Head of caudate nucleus (tissue), 42 donors: ENCODE results near the gene PRLH.

Source experiments
- DNase-seq, 42 donors: peaks; one replicate each; pipeline versions ENCODE4 v3.0.0 to v3.0.0-alpha.2; 2020 to 2021; ENCODE audit warnings: mixed read lengths in 7 of 42
- intact Hi-C: fragments of 100-400 bp; cut with DNase I; formaldehyde crosslinking; loops from one replicate; pipeline ENCODE4 v1.15.0; 2022

Gene PRLH

DNA sequence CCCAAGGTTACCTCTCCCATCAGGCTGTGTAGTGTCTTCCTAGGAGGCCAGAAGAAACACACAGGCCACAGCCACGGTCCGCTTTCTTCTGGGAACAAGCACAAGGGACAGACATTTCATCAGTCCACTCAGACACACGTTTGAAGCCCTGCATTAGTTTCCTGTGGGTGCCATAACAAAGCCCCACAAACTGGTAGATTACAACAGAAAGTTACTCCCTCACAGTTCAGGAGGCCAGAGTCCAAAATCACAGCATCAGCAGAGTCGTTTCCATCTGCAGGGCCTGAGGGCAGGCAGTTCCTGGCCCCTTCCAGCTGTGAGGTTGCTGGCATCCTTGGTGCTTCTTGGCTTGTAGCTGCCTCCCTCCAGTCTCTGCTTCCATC lies 8.8 kb upstream of the PRLH start:
- peak in 1 of 42 donors; percentile 3 for DNase-seq
- intact Hi-C loops: no loop called here

- intact Hi-C loops: no loop called here
- DNase-seq: peak in 2 of 42 donors; percentile 32 to 36
Observed at GRCh38 chr2:237558961-237559641, 7.3 kb upstream of the PRLH start.

DNA sequence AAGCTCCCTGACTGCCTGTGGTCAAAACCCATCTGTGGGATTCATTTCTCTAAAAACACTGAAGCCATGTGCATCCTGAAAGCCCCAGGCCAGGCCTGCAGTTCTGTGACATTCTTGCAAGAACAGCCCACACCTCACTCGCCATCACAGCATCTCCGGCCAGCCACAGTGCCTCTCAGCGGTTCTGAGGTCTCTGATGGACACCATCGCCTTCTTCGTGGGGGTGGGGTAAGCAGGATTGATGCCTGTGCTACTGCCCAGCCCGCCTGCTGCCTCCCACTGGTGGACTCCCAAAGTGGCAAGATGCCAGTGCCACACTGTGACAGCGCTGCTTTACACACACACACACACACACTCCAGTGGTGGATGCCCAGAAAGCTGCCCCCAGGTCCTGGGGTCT lies 5.2 kb upstream of the PRLH start:
- DNase-seq: no peak
- intact Hi-C loops: no loop called here

DNA sequence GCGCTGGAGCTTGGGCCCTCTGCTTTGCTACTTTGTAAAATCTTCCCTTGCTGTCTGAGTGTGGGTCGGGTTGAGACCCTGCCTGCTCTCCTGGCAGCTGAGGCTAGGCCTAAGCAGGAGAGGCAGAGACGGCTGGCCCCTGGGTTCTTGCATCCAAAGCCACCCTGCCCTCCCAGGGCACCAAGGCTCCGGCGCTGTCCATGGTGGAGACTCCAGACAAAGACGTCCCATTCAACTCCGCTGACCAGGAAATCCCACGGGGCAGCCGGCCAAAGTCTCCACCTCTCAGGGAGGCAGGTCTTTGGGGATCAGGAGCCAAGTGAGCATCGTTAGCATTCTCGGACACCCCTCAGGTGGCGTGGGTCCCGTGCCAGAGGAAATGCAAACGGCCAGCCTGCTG lies 2.6 kb upstream of the PRLH start:
- peak in 2 of 42 donors; percentile 9 to 24 for DNase-seq
- intact Hi-C loops: no loop called here

DNA sequence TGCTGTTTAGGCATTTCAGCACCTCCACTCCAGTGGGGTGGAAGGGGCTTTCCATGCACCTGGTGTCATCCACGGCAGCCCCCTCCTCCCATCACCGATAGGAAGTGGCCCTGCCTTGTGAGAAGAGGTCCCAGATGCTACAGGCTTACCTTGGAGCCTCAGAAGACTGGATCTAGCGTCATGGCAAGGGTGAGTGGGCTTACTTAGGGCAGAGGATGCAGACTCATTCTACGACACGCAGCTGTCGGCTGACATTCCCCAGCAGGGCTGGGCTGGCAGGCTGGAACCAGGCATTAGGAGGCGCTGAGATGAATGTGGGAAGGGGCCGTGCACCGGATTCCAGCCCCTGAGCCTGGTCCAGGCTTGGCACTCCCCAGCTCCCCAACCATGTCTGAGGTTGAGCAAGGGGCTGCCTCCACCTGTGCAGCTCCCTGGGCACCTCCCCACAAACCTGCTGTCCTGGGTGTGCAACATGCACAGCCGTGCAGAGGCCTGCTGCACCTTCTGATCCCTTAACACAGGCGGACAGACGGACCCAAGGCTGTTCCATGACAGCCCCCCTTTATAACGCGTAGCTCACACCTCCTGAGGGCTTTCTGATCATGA lies 1.7 kb upstream of the PRLH start:
- peak in 3 of 42 donors; percentile 3 to 7 (median 3) for DNase-seq
- intact Hi-C loops: no loop called here

DNA sequence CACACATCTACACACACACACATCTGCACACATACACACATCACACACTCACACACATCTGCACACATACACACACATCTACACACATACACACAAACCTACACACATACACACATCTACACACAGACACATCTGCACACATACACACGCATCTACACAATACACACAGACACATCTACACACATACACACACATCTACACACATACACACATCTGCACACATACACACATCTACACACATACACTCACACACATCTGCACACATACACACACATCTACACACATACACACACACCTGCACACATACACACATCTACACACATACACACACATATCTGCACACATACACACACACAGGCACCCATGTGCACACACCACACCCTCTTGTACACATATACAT lies 400 bp upstream of the PRLH start:
- DNase-seq: no peak
- intact Hi-C loops: no loop called here

DNA sequence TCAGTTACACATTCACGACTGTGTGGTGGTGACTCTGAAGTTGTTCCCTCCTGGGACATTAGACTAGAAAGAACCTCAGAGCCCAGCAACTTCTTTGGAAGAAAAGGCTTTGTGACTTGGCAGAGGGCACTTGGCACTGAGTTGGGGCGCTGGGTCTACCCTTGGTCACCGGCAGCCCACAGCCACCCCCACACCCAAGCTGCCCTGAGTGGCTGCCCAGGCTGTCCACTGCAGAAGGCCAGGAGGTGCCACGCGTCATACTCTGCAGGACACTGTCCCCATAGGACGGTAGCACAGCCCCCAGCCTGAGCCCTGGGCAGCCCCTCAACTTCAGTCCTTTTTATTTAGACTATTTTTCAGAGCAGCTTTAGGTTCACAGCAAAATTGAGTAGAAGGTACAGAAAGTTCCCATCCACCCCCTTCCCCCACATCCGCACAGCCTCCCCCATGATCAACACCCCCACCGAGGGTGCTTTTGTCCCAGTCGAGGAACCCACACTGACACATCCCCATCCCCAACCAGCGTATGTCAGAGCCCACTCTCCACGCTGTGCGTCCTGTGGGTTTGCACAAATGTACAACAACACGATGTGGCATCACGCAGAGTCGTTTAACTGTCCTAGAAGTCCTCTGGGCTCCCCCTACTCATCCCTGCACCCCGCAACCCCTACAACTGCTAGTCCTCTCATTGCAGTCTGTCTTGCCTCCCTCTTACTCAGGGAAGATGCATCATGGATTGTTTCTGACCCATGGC lies 1.1 kb downstream of the PRLH start:
- intact Hi-C loops: no loop called here
- DNase-seq: peak in 8 of 42 donors; percentile 8 to 55 (median 30)

DNA sequence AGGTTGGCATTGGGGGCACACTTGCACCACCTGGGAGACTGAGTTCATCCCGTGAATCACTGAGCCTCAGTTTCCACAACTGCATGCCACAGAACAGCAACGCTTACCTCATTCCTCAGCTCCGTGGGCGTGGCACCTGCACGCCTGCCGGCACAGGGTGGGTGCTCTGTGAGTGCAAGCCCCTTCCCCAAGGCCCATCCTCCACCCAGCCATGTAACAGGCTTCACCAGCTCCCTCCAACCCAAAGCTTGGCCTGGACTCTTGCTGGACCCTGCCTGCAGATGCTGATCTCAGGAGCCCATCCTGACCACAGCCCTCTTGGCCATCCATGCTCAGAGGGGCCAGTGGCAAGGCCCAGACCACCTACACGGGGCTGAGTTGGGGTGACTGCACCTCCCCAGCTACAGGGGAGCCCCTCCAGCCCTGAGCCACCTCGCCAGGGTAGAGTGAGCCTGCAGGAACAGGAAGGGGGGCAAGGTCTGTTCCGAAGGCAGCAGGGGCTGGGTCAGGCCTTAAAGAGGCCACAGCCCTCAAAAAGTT lies 1.8 kb downstream of the PRLH start:
- DNase-seq: peak in 2 of 42 donors; percentile 6 to 16
- intact Hi-C loops: no loop called here

DNA sequence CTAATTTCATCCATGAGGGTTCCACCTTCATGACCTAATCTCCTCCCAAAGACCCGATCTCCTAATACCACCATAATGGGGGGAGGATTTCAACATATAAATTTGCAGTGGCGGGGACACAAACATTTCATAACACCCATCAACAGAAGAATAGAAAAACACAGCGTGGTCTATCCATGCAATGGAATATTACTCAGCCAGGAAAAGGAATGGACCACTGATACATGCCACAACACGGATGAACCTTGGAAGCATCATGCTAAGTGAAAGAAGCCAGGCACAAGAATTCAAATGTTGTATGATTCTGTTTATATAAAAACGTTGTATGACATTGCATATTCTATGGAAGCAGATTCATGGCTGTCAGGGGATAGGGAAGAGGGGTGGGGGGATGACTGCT lies 2.7 kb downstream of the PRLH start:
- no peak for DNase-seq
- intact Hi-C loops: no loop called here

- intact Hi-C loops: no loop called here
- no peak for DNase-seq
Observed at GRCh38 chr2:237569896-237570295, 3.5 kb downstream of the PRLH start.

DNA sequence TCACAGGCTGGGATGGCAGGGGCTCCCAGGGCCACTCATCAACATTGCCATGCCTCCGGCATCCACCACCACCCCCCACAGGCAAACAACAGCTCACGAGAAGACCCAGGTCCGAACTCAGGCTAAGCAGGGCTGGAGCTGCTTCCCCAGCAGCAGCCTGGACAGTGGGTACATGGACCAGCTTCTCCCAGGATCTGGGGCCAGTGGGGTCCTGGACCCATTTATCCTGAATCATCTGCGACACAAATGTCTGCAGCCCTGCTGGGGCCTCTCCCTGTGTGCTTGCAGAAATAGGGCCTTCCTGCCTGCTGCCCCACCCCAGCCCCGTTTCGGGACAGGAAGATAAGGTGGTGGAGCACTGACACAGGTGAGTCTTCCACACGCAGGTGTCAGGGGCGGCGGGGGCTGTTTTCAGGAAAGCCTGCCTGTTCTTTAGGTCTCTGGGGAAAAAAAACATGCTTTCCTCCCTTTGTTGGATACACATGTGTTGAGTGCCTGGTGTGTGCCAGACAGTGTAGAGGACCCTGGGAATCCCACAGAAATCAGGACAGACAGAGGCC lies 4.5 kb downstream of the PRLH start:
- no peak for DNase-seq
- intact Hi-C loops: no loop called here

DNA sequence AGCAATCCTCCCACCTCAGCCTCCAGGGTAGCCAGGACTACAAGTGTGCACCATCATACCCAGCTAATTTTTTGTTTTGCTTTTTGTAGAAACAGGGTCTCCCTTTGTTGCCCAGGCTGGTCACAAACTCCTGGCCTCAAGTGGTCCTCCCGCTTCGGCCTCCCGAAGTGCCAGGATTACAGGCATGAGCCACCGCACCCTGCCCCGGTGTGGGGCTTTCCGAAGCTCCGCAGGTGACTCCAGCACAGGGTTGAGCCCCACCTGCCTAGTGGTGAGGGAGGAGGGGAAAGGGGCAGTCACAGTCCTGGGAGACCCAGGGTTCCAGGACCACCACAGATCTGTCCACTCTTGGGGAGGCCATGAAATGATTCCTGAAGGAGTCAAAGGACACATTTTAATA lies 5.2 kb downstream of the PRLH start:
- no peak for DNase-seq
- intact Hi-C loops: no loop called here

GRCh38 chr2:237572021-237572741 lies 5.8 kb downstream of the PRLH start:
- intact Hi-C loops: loop anchor here (2.0 kb wide), 1 partner anchor 59 kb away; no protein-coding TSS in a partner anchor
- peak; percentile 74 to 96 (median 90) for DNase-seq

DNA sequence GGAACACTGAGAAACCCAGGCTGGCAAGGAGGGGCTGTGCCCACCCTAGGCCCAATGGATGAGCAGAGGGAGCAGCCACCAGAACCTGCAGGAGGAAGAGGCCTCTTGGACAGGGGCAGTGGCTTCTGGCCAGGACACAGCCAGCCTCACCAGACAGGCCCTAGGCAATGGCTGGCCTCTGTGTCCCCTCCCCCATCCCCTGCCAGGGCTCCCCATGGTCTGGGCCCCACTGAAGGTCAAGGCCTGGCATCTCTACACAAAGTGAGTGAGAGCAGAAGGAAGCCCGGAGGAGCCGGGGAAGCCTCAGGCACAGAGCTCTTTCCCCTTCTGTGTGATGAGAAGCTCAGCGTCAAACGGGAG lies 6.3 kb downstream of the PRLH start:
- intact Hi-C loops: loop anchor here (2.0 kb wide), 1 partner anchor 60 kb away; no protein-coding TSS in a partner anchor
- no peak for DNase-seq

DNA sequence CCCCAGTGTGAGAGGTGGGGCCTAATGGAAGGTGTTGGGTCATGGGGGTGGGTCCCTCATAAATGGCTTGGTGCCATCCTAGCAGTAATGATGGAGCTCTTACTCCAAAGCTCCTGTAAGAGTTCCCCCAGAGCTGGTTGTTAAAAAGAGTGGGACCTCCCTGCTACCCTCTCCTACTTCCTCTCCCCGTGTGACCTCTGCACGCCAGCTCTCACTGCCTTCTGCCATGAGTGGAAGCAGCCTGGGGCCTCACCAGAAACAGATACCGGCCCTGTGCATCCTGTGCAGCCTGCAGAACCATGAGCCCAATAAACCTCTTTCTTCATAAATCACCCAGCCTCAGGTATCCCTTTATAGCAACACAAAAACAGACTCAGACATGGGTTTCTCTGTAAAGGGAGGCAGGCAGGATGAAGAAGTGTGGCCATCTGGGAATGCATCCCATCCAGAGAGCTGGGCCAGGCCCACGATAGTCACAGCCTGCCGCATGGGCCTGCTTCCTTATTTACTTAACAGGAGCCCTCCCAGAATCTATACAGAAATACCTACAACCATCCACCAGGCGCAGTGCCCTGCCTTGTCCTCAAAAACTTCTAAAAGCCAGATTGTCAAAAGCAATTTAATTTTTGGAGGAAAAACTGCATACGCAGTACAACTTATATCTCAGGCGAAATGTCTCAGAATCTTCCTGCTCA lies 7.5 kb downstream of the PRLH start:
- DNase-seq: no peak
- intact Hi-C loops: loop anchor here (2.0 kb wide), 1 partner anchor 61 kb away; no protein-coding TSS in a partner anchor

GRCh38 chr2:237574467-237574866 lies 8.1 kb downstream of the PRLH start:
- intact Hi-C loops: no loop called here
- DNase-seq: no peak

GRCh38 chr2:237574894-237575868 lies 8.8 kb downstream of the PRLH start:
- no peak for DNase-seq
- intact Hi-C loops: loop anchor here (5.0 kb wide), 1 partner anchor 167 kb away; no protein-coding TSS in a partner anchor
